GM23248 (cell line): ENCODE results near the gene CNGA2.

Experiments
- EZH2 ChIP-seq: fragments of 200-600 bp; sonication (generic); IDR thresholded peaks from 2 replicates; pipeline ENCODE4 v1.6.1; 2018; ENCODE audit warnings: antibody characterized with exemption, mild to moderate bottlenecking; ENCODE audit not compliant: insufficient read depth, poor library complexity, severe bottlenecking
- EZH2phosphoT487 ChIP-seq: fragments of 200-600 bp; sonication (generic); IDR thresholded peaks from 2 replicates; pipeline ENCODE4 v1.6.1; 2018; ENCODE audit warnings: antibody characterized with exemption, moderate library complexity, mild to moderate bottlenecking, low read depth; ENCODE audit not compliant: insufficient read depth

DNA sequence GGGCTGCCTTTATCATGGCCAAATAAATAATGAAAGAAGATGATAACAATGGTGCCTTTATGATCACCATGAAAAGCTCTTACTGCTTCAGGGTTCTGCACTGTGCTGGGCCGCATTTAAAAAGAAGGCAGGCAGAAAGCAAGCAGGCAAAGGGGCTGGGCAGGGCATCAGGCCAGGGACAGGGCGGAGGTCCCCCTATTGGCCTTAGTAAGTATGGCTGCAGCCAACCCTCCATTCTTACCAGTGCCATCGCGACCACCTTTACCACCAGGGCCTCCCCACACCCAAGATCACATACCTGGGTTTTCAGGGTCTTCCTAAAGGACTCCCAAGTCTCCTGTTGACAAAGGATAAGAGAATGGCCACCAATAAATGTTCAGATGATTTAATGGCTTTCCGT is 38.9 kb downstream of the CNGA2 start:
- no peak for TF ChIP-seq EZH2phosphoT487
- TF ChIP-seq EZH2: no peak
